Activated naive CD4-positive, alpha-beta T cell treated with anti-CD3 and anti-CD28 coated beads for 36 hours (primary cell): Measurements from ENCODE around the gene SPTBN4. TPM values are rescaled to one million over a fixed set of nuclear protein-coding genes. Genes with fewer than 3 reads are reported as not detected.

ENCODE experiments used
- CTCF ChIA-PET: fragments of 350-600 bp; sonication (Branson Sonifier 250); formaldehyde crosslinking; loops from one replicate; lab custom pipeline; 2021; ENCODE audit warnings: antibody characterized with exemption; lab: Charles Lee
- DNase-seq: peaks from one replicate; pipeline ENCODE4 v3.0.0-alpha.2; 2020
- H3K27ac Mint-ChIP-seq: one replicate; pipeline ENCODE4 v1.8.0; 2021; ENCODE audit warnings: mild to moderate bottlenecking, mixed read lengths
- H3K27me3 Mint-ChIP-seq: one replicate; pipeline ENCODE4 v1.8.0; 2021; ENCODE audit warnings: low read depth, mixed read lengths
- H3K36me3 Mint-ChIP-seq: one replicate; pipeline ENCODE4 v1.8.0; 2021; ENCODE audit warnings: low read depth, mixed read lengths
- H3K4me1 Mint-ChIP-seq: one replicate; pipeline ENCODE4 v1.8.0; 2021; ENCODE audit warnings: low read depth, mixed read lengths
- H3K4me3 Mint-ChIP-seq: one replicate; pipeline ENCODE4 v1.8.0; 2021; ENCODE audit warnings: mild to moderate bottlenecking, moderate library complexity, mixed read lengths
- H3K9me3 Mint-ChIP-seq: one replicate; pipeline ENCODE4 v1.8.0; 2021; ENCODE audit warnings: mixed read lengths
- intact Hi-C: fragments of 100-400 bp; cut with micrococcal nuclease; formaldehyde crosslinking; loops from one replicate; pipeline ENCODE4 v1.15.1; 2023
- total RNA-seq, 2 experiments: library from RNA; stranded (reverse); gene quantifications; one replicate each; pipeline ENCODE4 v1.2.3, GENCODE V29; 2021

Gene SPTBN4
- total RNA-seq, 2 experiments from 2014 or later: 0.91 to 1.1 TPM

DNA sequence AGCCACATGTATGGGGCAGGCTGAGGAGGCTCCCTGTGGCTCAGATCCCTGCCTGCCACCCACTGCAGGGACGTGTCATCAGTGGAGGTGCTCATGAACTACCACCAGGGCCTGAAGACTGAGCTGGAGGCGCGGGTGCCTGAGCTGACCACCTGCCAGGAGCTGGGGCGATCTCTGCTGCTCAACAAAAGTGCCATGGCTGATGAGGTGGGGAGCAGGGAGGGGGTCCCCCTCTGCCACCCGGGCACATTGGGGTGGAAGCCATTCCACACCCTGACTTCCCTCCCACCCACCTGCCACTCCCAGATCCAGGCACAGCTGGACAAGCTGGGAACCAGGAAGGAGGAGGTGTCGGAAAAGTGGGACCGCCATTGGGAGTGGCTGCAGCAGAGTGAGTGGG, 98.6 kb downstream of the SPTBN4 start:
- intact Hi-C loops: no loop called here
- peaks cover 40% of the 10 kb centered on the region for H3K27me3 Mint-ChIP-seq
- H3K36me3 Mint-ChIP-seq: no peaks in the 10 kb centered on the region
- H3K9me3 Mint-ChIP-seq: no peaks in the 10 kb centered on the region
- H3K27ac Mint-ChIP-seq: no peak overlapping the region
- no peak overlapping the region for H3K4me3 Mint-ChIP-seq
- no peak for DNase-seq
- CTCF ChIA-PET: no interaction called here
- peaks cover 10% of the 10 kb centered on the region for H3K4me1 Mint-ChIP-seq

DNA sequence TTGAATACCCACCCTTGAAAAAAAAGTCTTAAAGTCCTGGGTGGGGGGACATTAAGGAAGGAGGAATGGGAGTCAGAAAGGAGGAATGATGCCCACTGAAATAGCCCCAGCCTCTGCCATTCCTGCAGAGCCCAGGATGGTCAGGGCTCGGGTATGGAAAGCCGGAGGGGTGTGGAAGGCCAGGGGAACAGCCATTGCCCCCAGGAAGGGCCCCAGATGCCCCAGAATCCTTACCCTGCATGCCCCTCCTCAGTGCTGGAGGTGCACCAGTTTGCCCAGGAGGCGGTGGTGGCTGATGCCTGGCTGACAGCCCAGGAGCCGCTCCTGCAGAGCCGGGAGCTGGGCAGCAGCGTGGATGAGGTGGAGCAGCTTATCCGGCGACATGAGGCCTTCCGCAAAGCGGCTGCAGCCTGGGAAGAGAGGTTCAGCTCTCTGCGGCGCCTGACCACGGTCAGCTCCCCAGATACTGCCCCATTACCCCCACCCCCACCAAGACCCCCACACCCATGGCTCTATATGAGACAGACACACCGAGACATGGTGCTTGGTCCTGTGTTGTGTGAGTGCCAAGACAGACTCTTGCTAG, 99.2 kb downstream of the SPTBN4 start:
- peaks cover 15% of the 10 kb centered on the region for H3K4me1 Mint-ChIP-seq
- CTCF ChIA-PET: interaction anchor here (0.7 kb wide), 1 partner anchor 14 kb away, joined by 3 read pairs; no protein-coding TSS in a partner anchor
- H3K9me3 Mint-ChIP-seq: no peaks in the 10 kb centered on the region
- no peaks in the 10 kb centered on the region for H3K36me3 Mint-ChIP-seq
- H3K4me3 Mint-ChIP-seq: no peak overlapping the region
- peaks cover 40% of the 10 kb centered on the region for H3K27me3 Mint-ChIP-seq
- no peak overlapping the region for H3K27ac Mint-ChIP-seq
- DNase-seq: no peak
- intact Hi-C loops: no loop called here

DNA sequence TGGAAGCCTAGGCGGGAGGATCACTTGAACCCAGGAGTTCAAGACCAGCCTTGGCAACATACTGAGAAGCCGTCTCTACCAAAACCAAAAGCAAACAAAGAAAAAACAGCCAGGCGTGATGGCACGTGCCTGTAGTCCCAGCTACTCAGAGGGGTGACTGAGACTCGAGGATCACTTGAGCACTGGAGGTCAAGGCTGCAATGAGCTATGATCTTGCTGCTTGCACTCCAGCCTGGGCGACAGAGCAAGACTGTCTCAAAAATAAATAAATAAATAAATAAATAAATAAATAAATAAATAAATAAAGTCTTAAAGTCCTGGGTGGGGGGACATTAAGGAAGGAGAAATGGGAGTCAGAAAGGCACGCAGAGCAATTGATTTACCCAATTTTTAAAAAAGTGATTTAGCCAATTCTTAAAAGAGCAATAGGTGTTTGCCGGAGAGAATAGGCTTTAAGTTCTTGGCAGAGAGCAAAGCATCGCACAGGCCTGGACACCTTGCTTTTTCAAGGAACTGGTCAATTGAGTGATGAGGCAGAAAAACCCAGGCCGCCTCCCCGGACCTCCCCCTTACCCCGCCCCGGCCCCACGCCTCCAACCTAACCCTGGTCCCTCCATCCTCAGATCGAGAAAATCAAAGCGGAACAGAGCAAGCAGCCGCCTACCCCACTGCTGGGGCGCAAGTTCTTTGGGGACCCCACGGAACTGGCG, 100.4 kb downstream of the SPTBN4 start:
- CTCF ChIA-PET: no interaction called here
- H3K27me3 Mint-ChIP-seq: peaks cover 37% of the 10 kb centered on the region
- intact Hi-C loops: no loop called here

DNA sequence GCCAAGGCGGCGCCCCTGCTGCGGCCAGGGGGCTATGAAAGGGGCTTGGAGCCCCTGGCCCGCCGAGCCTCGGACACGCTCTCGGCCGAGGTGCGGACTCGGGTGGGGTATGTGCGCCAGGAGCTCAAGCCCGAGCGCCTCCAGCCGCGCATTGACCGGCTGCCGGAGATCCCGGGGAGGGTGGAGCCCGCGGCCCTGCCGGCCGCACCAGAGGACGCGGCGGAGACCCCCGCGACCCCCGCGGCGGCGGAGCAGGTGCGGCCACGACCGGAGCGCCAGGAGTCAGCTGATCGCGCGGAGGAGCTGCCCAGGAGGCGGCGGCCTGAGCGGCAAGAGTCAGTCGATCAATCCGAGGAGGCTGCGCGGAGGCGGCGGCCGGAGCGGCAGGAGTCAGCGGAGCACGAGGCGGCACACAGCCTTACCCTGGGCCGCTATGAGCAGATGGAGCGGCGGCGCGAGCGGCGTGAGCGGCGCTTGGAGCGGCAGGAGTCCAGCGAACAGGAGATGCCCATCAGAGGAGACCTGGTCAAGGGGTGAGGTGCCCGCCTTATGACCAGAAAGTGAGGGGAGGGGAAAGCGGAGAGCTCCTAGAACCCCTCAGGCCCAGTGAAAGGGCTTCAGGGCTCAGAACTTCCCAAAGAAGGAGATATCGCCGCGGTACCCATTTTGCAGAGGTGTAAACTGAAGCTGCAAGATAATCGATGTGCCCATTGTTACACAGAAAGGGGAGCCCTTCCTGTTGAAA, 101.1 kb downstream of the SPTBN4 start:
- Mint-ChIP-seq H3K4me1 (peaks cover 15% of the 10 kb centered on the region), H3K27ac (no peak overlapping the region), H3K36me3 (no peaks in the 10 kb centered on the region), H3K4me3 (no peak overlapping the region), H3K9me3 (no peaks in the 10 kb centered on the region), H3K27me3 (peaks cover 37% of the 10 kb centered on the region)
- CTCF ChIA-PET: interaction anchor here (0.9 to 1.4 kb wide), 2 partner anchors 27 to 67 kb away, joined by 3 to 6 read pairs; no protein-coding TSS in a partner anchor
- intact Hi-C loops: no loop called here
- no peak for DNase-seq

More for the DNA sequence above, 100.4 kb downstream of the SPTBN4 start:
- DNase-seq: no peak
- Mint-ChIP-seq H3K4me3 (no peak overlapping the region), H3K36me3 (no peaks in the 10 kb centered on the region), H3K27ac (no peak overlapping the region), H3K4me1 (peaks cover 15% of the 10 kb centered on the region), H3K9me3 (no peaks in the 10 kb centered on the region)

DNA sequence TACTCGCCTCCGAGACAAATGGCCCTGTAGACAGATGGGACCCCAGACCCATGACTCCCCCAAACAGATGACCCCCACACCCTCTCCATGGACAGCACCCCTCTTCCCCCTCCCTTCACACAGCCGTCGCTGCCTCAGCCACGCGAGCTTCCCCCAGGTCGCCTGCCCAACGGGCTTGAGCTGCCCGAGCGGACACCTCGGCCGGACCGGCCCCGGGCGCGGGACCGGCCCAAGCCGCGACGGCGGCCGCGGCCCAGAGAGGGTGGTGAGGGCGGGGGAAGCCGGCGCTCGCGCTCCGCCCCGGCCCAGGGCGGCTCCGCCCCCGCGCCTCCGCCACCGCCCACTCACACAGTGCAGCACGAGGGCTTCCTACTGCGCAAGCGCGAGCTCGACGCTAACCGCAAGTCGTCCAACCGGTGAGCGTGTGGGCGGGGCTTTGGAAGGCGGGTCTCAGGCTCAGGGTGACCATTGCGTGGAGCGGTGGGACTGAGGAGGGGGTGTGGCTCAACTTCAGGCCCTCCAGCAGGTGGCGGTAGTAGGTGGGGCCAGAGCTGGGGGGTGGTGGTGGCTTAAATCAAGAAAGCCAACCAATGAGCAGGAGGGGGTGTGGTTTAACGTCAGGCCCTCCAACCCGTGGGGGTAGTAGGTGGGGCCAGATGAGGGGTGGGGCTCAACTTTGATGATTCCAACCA, 103.7 kb downstream of the SPTBN4 start:
- peak; percentile 96 for DNase-seq
- Mint-ChIP-seq H3K4me1 (peaks cover 15% of the 10 kb centered on the region), H3K4me3 (peak overlapping the region; percentile 64), H3K27me3 (peaks cover 25% of the 10 kb centered on the region), H3K27ac (peak overlapping the region; percentile 41), H3K9me3 (no peaks in the 10 kb centered on the region), H3K36me3 (no peaks in the 10 kb centered on the region)
- CTCF ChIA-PET: interaction anchor here (0.5 to 1.7 kb wide), 4 partner anchors 64 to 1532 kb away, joined by 4 to 6 read pairs (median 4); no protein-coding TSS in a partner anchor
- intact Hi-C loops: loop anchor here (1.0 kb wide), 1 partner anchor 41 kb away; no protein-coding TSS in a partner anchor

DNA sequence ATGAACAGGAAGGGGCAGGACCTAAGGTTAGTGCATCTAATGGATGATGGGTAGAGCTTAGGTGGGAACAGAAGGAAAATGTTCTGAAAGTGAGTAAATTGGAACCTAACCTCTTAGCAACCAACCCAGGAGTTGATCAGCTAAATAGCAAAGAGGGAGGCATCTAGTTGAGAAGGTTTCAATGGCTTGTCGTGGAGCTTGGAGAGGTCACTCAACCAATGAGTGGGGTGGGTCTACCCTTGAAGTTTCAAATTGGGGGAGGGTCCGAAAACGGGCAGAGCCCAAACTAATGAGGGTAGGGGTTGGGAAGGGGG, 104.2 kb downstream of the SPTBN4 start:
- peak overlapping the region; percentile 64 for H3K4me3 Mint-ChIP-seq
- CTCF ChIA-PET: interaction anchor here (0.5 to 1.7 kb wide), 3 partner anchors 64 to 1531 kb away, joined by 4 to 6 read pairs (median 4); no protein-coding TSS in a partner anchor
- peaks cover 22% of the 10 kb centered on the region for H3K27me3 Mint-ChIP-seq

DNA sequence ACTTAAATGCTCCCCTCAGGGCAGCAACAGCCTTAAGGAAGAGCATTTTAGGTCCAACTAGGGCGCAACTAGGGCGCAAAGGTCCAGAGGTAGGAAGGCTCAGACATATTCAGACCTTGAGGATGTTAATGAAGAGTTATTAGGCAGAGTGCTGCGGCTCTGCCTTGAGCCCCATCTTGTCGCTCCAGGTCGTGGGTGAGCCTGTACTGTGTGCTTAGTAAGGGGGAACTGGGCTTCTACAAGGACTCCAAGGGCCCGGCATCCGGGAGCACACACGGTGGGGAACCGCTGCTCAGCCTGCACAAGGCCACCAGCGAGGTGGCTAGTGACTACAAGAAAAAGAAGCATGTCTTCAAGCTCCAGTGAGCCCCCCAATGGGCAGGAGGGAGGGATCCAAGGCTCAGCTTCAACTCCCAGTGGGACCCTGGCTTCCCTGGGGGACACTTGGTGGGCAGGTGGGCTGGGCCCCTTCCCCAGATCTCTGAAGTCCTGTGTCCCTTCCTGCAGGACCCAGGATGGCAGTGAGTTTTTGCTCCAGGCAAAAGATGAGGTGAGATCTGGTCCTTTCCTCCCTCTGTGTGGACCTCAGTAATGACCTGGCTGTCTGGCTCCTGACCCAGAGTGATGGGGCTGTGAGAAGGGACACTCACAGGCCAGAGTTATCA, 105.2 kb downstream of the SPTBN4 start:
- CTCF ChIA-PET: interaction anchor here (1.7 kb wide), 1 partner anchor 63 kb away, joined by 6 read pairs; no protein-coding TSS in a partner anchor
- no peaks in the 10 kb centered on the region for H3K9me3 Mint-ChIP-seq
- intact Hi-C loops: no loop called here
- H3K4me3 Mint-ChIP-seq: no peak overlapping the region
- H3K27ac Mint-ChIP-seq: no peak overlapping the region
- H3K27me3 Mint-ChIP-seq: peaks cover 15% of the 10 kb centered on the region
- DNase-seq: no peak
- peaks cover 15% of the 10 kb centered on the region for H3K4me1 Mint-ChIP-seq
- no peaks in the 10 kb centered on the region for H3K36me3 Mint-ChIP-seq

More for the DNA sequence above, 104.2 kb downstream of the SPTBN4 start:
- Mint-ChIP-seq H3K9me3 (no peaks in the 10 kb centered on the region), H3K27ac (no peak overlapping the region), H3K4me1 (peaks cover 15% of the 10 kb centered on the region), H3K36me3 (no peaks in the 10 kb centered on the region)
- intact Hi-C loops: no loop called here
- DNase-seq: no peak

DNA sequence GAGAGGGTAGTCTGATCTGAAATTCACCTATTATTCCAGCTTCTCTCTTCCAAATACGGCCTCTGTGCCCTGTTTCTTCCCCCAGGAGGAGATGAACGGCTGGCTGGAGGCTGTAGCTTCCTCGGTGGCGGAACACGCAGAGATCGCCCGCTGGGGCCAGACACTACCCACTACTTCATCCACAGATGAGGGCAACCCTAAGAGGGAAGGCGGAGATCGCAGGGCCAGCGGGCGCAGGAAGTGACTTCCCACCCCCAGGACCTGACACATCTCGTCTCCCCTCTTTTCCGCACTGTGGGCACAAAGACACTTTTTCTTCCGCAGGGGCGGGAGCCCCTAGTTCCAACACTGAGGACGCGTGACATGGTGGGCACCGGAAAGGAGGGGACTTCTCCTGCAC, 108.5 kb downstream of the SPTBN4 start:
- intact Hi-C loops: no loop called here
- Mint-ChIP-seq H3K9me3 (no peaks in the 10 kb centered on the region), H3K27me3 (no peaks in the 10 kb centered on the region), H3K36me3 (peaks cover 10% of the 10 kb centered on the region), H3K4me1 (peaks cover 21% of the 10 kb centered on the region), H3K4me3 (peak overlapping the region; percentile 45), H3K27ac (no peak overlapping the region)
- no peak for DNase-seq
- CTCF ChIA-PET: interaction anchor here (0.7 to 1.5 kb wide), 2 partner anchors 60 to 1537 kb away, joined by 3 to 5 read pairs; no protein-coding TSS in a partner anchor

DNA sequence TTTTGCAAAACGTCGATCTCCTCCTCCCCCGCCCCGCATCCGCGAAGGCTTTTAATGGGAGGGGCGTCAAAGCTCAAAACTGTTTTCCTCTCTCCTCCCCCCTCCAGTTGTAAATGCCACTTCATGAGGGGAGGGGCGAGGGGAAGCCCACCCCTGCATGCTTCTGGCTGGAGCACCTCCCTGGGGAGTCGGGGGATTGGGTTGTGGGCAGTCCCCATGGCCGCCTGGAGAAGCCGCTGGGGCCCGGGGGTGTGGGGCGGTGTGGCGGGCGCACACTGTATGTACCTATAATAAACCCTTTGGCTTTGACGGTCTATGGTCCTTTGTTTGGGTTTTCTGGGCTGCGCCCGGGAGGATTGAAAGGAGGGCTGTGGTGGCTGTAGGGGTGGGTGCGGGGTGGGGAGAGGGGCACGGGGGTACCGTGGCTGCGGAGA, 109.4 kb downstream of the SPTBN4 start:
- DNase-seq: peak; percentile 34
- Mint-ChIP-seq H3K4me3 (peak overlapping the region; percentile 87), H3K36me3 (peaks cover 16% of the 10 kb centered on the region), H3K9me3 (no peaks in the 10 kb centered on the region), H3K27ac (peak overlapping the region; percentile 56), H3K4me1 (peaks cover 16% of the 10 kb centered on the region), H3K27me3 (no peaks in the 10 kb centered on the region)
- intact Hi-C loops: loop anchor here (1.0 to 2.0 kb wide), 4 partner anchors 29 to 291 kb away; partner anchors contain the start of gene AKT2
- CTCF ChIA-PET: interaction anchor here (1.5 kb wide), 1 partner anchor 59 kb away, joined by 5 read pairs; no protein-coding TSS in a partner anchor

DNA sequence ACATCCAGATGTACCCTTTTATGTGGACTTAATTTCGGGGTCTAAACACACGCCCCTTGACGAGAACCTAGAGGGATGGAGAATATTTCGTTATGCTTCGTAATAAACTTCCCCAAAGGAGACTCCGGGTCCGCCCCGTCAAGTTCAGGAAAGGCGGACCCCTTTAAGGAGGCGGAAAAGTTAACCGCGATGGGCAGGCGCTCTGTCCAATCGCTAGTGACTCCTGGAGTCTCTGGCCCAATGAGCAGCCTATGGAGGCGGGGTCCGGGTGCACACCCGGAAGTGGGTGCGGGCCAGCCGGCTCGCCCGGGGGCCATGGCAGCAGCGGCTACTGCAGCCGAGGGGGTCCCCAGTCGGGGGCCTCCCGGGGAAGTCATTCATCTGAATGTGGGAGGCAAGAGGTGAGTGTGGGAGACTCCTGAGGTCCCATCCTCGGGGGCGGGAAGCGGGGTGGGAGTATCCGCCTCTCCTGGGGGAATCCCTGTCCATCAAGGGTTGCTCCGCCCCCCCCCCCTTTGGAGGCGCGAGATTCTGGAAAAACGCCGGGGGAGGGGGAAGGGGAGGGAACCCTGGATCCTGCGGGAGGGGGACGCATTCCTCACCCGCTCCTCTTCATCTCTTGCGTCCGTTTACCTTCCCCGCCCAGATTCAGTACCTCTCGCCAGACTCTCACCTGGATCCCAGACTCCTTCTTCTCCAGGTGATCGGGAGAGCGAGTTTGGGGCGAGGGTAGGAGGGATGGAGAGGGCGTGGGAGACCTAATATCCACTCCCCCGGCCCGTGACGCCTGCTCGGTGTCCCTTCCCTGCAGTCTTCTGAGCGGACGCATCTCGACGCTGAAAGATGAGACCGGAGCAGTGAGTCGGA, 110.0 kb downstream of the SPTBN4 start, which contains the start of gene SHKBP1:
TSS of gene SHKBP1 (plus strand) at position 289 of the 867 bp plus-strand sequence. CDS start at position 316, 27 bp downstream.
- Mint-ChIP-seq H3K4me3 (peak within 1 kb of the TSS; percentile 87), H3K27ac (peak within 1 kb of the TSS; percentile 65), H3K27me3 (no peaks in the 10 kb centered on the region), H3K9me3 (no peaks in the 10 kb centered on the region), H3K4me1 (peaks cover 16% of the 10 kb centered on the region), H3K36me3 (peaks cover 17% of the 10 kb centered on the region)
- intact Hi-C loops: loop anchor here (1.0 to 2.0 kb wide), 4 partner anchors 28 to 292 kb away; partner anchors contain the start of gene AKT2
- CTCF ChIA-PET: no interaction called here
- peak; percentile 96 for DNase-seq
